ENCODE results near the gene STAMBPL1.

DNA sequence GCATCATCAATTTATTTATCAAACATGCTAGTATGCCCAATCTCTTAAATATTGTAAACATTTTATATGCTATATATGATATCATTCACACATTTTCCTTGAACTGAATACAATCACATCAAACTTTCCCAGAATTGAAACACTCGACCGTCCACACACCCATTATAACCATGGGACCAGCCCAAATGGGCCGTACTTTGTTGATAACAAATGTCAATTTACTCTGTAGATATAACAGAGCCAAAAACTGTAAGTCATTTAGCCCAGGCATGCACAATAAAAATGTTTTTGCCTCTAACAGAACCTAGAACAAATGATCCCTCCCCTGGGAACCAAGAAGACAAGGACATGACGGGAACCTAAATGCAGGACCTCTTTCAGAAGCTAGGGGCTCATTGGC, 27.7 kb upstream of the STAMBPL1 start:
- TF ChIP-seq, protein P1, sequence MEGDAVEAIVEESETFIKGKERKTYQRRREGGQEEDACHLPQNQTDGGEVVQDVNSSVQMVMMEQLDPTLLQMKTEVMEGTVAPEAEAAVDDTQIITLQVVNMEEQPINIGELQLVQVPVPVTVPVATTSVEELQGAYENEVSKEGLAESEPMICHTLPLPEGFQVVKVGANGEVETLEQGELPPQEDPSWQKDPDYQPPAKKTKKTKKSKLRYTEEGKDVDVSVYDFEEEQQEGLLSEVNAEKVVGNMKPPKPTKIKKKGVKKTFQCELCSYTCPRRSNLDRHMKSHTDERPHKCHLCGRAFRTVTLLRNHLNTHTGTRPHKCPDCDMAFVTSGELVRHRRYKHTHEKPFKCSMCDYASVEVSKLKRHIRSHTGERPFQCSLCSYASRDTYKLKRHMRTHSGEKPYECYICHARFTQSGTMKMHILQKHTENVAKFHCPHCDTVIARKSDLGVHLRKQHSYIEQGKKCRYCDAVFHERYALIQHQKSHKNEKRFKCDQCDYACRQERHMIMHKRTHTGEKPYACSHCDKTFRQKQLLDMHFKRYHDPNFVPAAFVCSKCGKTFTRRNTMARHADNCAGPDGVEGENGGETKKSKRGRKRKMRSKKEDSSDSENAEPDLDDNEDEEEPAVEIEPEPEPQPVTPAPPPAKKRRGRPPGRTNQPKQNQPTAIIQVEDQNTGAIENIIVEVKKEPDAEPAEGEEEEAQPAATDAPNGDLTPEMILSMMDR (IDR thresholded peaks at IDR 0.05; ENCODE audit: low read depth, low read length) = no peak
- TF ChIP-seq EZH2phosphoT487 (IDR thresholded peaks at IDR 0.05; ENCODE audit: low read depth) = no peak

Measured in OCI-LY3 (cell line).